IPS-20b (cell line): ENCODE data around the gene PHF21B.
"Not testable (repeated sequence)": the region's sequence is repeated elsewhere in the genome, so short reads cannot be mapped to it uniquely, and the experiment has no call there.

Experiments
- H3K27ac ChIP-seq: one replicate; pipeline ENCODE4 v1.5.1; 2013; ENCODE audit warnings: low read length
- H3K27me3 ChIP-seq: 2 replicates; pipeline ENCODE4 v1.6.1; 2013; ENCODE audit warnings: mild to moderate bottlenecking, low read length, inconsistent platforms; ENCODE audit not compliant: insufficient read depth
- H3K36me3 ChIP-seq: 2 replicates; pipeline ENCODE4 v1.6.1; 2013; ENCODE audit warnings: low read depth, mild to moderate bottlenecking, inconsistent platforms, low read length, moderate library complexity; ENCODE audit not compliant: insufficient read depth
- H3K4me1 ChIP-seq: 2 replicates; pipeline ENCODE4 v1.6.1; 2013; ENCODE audit warnings: mild to moderate bottlenecking, control low read depth, inconsistent platforms, low read length, moderate library complexity; ENCODE audit not compliant: insufficient read depth
- H3K4me3 ChIP-seq: 2 replicates; pipeline ENCODE4 v1.5.1; 2013; ENCODE audit warnings: mild to moderate bottlenecking, low read length, inconsistent platforms
- H3K9ac ChIP-seq: 2 replicates; pipeline ENCODE4 v1.6.1; 2013; ENCODE audit warnings: low read depth, mild to moderate bottlenecking, inconsistent platforms, low read length, moderate library complexity
- H3K9me3 ChIP-seq: 2 replicates; pipeline ENCODE4 v1.6.1; 2013; ENCODE audit warnings: mild to moderate bottlenecking, low read depth, low read length, inconsistent platforms; ENCODE audit not compliant: insufficient read depth

The PHF21B gene

DNA sequence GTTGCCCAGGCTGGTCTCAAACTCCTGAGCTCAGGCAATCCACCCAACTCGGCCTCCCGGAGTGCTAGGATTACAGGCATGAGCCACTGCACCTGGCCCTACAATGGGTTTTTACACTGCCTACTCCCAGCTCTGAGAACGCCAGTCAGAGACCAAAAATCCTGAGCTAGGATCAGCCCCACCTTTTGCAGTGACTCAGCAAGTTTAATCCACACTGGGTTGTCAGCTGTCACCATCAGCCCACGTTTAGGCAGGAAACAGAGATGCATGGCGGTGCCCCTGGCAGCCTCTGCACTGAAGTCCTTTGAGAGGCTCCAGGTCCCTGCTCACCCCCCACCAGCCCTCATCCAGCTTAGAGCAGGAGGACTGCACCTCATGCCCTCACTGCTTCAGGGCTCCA lies 139.8 kb downstream of the PHF21B start:
- no peak overlapping the region for H3K27ac ChIP-seq

DNA sequence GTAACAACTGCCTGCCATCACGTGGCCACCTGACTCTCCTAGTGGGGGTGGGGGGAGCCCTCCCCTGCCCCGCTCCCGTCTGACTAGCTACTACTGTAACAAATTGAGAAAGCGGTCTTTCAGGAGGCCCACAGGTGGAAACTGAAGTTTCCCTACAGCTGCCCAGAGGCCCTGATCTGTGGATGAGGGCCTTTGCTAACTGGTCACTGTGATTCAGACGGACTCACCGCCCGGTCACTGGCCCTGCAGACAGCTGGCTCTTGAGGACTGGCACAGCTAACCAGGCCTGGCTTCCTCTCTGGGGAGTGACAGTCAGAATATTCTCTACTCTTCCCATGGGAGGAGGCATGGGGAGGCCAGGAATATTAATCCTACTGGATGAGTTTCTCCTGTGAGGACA lies 140.6 kb downstream of the PHF21B start:
- peaks cover 8% of the 10 kb centered on the region for H3K9me3 ChIP-seq
- H3K36me3 ChIP-seq = no peaks in the 10 kb centered on the region
- no peak overlapping the region for H3K9ac ChIP-seq
- no peaks in the 10 kb centered on the region for H3K27me3 ChIP-seq
- H3K4me3 ChIP-seq = no peak overlapping the region
- H3K27ac ChIP-seq = no peak overlapping the region
- H3K4me1 ChIP-seq = peaks cover 4% of the 10 kb centered on the region; the same call in 1 of the 2 replicates

More for the DNA sequence above, 139.8 kb downstream of the PHF21B start:
- Histone ChIP-seq H3K4me1 (peaks cover 4% of the 10 kb centered on the region; the same call in 1 of the 2 replicates), H3K9ac (no peak overlapping the region), H3K36me3 (no peaks in the 10 kb centered on the region), H3K27me3 (no peaks in the 10 kb centered on the region), H3K4me3 (no peak overlapping the region), H3K9me3 (peaks cover 8% of the 10 kb centered on the region)

DNA sequence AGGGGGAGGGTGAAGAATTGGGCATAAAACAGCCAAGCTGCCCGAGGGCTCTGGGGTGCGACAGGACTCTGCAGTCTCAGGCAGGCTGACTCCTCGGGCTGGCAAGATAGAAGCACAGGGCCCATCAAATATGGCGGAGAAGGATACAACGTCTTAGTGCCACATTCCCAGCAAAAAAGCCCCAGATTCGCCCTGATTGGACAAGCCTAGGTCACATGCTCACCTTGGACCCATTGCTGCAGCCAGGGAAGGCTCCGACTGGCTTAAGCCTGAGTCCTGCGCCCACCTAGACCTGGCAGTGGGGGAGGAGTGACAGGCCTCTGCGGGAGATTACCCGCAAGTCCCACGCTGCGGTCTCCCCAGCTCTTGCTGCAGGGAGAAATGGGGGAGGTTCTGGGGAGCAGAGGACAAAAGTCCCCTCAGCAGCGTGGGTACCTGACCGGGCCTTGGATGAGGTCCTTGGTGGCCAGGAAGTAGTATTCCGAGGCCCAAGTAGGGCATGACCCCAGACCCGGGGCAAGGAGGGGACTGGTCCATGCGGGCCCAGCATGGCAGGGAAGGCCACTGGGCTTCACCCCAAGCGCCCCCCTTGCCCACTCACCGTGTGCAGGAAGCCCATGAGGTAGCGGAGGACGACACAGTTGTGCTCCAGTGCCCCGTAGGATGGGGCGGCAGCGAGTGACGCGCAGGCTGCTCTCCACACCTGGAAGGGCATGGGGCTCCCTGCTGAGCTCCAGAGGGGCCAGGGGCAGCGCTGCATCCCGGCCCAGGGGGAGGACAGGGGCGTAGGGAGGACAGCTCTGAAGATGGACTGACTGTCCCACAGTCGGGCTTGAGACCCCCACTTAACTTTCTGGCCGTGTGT lies 144.4 kb downstream of the PHF21B start:
- H3K4me1 ChIP-seq = peaks cover 4% of the 10 kb centered on the region; the same call in 1 of the 2 replicates
- peaks cover 6% of the 10 kb centered on the region; the same call in 1 of the 2 replicates for H3K36me3 ChIP-seq
- no peak overlapping the region for H3K27ac ChIP-seq
- H3K27me3 ChIP-seq = no peaks in the 10 kb centered on the region
- H3K9ac ChIP-seq = no peak overlapping the region
- no peaks in the 10 kb centered on the region for H3K9me3 ChIP-seq
- H3K4me3 ChIP-seq = no peak overlapping the region

DNA sequence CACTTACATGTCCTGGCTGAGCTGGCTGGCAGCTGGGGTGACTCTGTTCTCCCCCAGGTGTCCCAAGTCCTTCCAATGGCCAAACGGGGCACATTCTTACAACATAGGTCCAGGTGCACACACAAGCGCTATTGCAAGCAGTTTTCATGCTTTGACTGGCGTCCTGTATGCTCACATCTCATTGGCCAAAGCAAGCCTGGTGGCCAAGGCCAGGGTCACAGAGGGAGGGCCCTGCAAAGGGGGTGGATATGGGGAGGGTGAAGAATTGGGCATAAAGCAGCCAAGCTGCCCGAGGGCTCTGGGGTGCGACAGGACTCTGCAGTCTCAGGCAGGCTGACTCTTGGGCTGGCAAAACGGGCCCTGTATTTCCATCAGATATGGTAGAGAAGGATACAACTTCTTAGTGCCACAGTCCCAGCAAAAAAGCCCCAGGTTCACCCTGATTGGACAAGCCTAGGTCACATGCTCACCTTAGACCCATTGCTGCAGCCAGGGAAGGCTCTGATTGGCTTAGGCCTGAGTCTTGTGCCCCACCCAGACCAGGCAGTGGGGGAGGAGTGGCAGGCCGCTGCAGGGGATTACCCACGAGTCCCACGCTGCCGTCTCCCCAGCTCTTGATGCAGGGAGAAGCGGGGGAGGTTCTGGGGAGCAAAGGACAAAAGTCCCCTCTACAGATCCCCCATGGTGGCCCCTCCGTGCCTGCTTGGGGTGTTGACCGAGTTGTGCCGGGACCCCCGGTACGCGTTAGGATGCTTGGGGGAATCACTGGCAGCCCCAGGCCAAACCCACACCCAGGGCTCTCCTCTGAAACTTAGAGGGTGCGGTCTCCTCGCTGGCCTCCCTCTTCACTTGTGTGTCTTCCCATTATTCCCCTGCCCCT lies 146.6 kb downstream of the PHF21B start:
- Histone ChIP-seq H3K4me3 (no peak overlapping the region), H3K36me3 (peaks cover 6% of the 10 kb centered on the region; the same call in 1 of the 2 replicates), H3K9ac (no peak overlapping the region), H3K27ac (no peak overlapping the region), H3K27me3 (no peaks in the 10 kb centered on the region), H3K9me3 (no peaks in the 10 kb centered on the region), H3K4me1 (no peaks in the 10 kb centered on the region; the same call in 1 of the 2 replicates)

DNA sequence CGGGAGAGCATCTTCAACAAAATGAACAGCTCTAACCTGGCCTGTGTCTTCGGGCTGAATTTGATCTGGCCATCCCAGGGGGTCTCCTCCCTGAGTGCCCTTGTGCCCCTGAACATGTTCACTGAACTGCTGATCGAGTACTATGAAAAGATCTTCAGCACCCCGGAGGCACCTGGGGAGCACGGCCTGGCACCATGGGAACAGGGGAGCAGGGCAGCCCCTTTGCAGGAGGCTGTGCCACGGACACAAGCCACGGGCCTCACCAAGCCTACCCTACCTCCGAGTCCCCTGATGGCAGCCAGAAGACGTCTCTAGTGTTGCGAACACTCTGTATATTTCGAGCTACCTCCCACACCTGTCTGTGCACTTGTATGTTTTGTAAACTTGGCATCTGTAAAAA lies 147.5 kb downstream of the PHF21B start:
- Histone ChIP-seq H3K4me3 (no peak overlapping the region), H3K9me3 (no peaks in the 10 kb centered on the region), H3K9ac (no peak overlapping the region), H3K36me3 (peaks cover 6% of the 10 kb centered on the region; the same call in 1 of the 2 replicates), H3K27ac (no peak overlapping the region), H3K4me1 (no peaks in the 10 kb centered on the region; the same call in 1 of the 2 replicates), H3K27me3 (no peaks in the 10 kb centered on the region)

DNA sequence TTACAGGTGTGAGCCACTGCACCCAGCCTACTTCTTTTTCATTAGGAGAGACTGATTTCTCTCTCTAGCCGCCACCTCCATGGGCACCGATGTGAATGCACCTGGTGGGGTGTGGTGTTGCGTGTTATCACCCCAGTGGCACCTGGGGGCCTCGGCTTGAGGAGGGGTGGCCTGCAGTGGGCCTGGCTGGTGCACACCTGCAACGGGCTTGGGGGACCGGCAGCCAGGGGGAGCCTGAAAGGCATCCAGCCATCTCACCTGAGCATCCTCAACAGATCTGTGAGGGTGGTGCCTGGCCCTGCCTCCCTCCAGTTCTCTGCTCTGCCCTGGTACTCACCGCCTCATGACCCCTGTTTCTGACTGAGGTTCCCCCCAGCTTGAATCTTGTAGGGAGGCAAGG lies 148.6 kb downstream of the PHF21B start:
- H3K4me3 ChIP-seq = no peak overlapping the region
- H3K9ac ChIP-seq = no peak overlapping the region
- no peaks in the 10 kb centered on the region for H3K9me3 ChIP-seq
- H3K27me3 ChIP-seq = no peaks in the 10 kb centered on the region
- no peaks in the 10 kb centered on the region; the same call in 1 of the 2 replicates for H3K4me1 ChIP-seq
- H3K36me3 ChIP-seq = peaks cover 6% of the 10 kb centered on the region; the same call in 1 of the 2 replicates
- H3K27ac ChIP-seq = no peak overlapping the region

DNA sequence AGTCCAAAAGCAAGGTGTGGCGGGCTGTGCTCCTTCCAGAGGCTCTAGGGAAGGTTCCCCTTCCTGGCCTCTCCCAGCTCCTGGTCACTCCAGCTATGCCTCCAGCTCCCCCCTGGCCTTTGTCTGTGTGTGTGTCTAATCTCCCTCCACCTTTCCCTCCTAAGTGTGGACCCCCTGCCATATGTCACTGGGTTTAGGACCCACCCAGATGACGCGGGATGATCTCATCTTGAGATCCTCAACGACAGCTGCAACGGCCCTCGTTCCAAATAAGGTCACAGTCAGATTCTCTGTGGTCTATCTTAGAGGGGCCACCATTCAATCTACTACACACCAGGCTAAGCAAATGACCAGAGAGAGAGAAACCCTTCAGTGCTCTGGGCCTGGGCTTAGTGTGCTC lies 149.5 kb downstream of the PHF21B start:
- Histone ChIP-seq H3K36me3 (peaks cover 9% of the 10 kb centered on the region; the same call in 1 of the 2 replicates), H3K4me3 (no peak overlapping the region), H3K4me1 (no peaks in the 10 kb centered on the region; the same call in 1 of the 2 replicates), H3K9me3 (no peaks in the 10 kb centered on the region), H3K27me3 (no peaks in the 10 kb centered on the region), H3K9ac (no peak overlapping the region), H3K27ac (no peak overlapping the region)

DNA sequence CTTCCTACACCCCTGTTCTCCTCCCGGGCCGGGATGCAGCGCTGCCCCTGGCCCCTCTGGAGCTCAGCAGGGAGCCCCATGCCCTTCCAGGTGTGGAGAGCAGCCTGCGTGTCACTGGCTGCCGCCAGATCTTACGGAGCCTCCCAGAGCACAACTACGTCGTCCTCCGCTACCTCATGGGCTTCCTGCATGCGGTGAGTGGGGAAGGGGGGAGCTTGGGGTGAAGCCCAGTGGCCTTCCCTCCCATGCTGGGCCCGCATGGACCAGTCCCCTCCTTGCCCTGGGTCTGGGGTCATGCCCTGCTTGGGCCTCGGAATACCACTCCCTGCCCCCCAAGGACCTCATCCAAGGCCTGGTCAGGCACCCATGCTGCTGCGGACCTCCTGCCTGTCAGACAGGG lies 150.2 kb downstream of the PHF21B start:
- no peaks in the 10 kb centered on the region for H3K27me3 ChIP-seq
- peaks cover 9% of the 10 kb centered on the region; the same call in 1 of the 2 replicates for H3K36me3 ChIP-seq
- H3K4me3 ChIP-seq = no peak overlapping the region
- no peaks in the 10 kb centered on the region for H3K9me3 ChIP-seq
- no peaks in the 10 kb centered on the region; the same call in 1 of the 2 replicates for H3K4me1 ChIP-seq
- H3K27ac ChIP-seq = no peak overlapping the region
- no peak overlapping the region for H3K9ac ChIP-seq

DNA sequence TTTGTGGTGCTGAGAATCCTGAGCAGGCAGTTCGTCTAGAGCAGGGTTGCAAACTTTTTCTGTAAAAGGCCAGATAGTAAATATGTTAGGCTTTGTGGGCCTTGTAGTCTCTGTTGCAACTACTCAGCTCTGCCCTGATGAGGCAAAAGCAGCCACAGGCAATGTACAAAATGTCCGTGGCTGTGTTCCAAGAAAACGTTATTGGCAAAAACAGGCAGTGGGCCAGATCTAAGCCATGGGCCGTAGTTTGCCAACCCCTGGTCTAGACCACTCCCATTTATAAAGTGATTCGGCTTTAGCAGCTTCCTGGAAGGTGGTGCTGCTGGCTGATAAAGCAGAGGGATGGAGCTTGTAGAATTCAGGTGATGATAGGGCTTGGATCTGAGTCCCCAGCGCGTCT lies 151.0 kb downstream of the PHF21B start:
- not testable (repeated sequence) for H3K4me3 ChIP-seq, H3K9me3 ChIP-seq, H3K27me3 ChIP-seq

DNA sequence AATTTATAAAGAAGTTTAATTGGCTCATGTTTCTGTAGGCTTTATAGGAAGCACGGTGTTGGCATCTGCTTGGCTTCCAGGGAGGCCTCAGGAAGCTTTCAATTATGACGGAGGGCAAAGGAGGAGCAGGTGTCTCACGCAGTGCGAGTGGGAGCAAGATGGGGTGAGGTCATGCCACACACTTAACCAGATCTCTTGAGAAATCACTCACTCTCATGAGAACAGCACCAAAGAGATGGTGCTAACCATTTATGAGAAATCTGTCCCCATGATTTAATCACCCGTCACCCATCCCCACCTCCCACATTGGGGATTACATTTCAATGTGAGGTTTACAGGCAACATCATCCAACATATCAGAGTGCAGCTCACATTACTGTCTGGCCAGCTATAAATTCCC lies 153.9 kb downstream of the PHF21B start:
- H3K9ac ChIP-seq = no peak overlapping the region
- no peaks in the 10 kb centered on the region for H3K4me1 ChIP-seq
- H3K9me3 ChIP-seq = no peaks in the 10 kb centered on the region
- no peak overlapping the region for H3K4me3 ChIP-seq
- H3K27ac ChIP-seq = no peak overlapping the region
- H3K36me3 ChIP-seq = 0 out of 2 replicates have a peak, but pooled peaks cover 3% of the 10 kb centered on the region
- no peaks in the 10 kb centered on the region for H3K27me3 ChIP-seq

More for the DNA sequence above, 151.0 kb downstream of the PHF21B start:
- not testable (repeated sequence) for H3K27ac ChIP-seq, H3K4me1 ChIP-seq, H3K9ac ChIP-seq, H3K36me3 ChIP-seq

DNA sequence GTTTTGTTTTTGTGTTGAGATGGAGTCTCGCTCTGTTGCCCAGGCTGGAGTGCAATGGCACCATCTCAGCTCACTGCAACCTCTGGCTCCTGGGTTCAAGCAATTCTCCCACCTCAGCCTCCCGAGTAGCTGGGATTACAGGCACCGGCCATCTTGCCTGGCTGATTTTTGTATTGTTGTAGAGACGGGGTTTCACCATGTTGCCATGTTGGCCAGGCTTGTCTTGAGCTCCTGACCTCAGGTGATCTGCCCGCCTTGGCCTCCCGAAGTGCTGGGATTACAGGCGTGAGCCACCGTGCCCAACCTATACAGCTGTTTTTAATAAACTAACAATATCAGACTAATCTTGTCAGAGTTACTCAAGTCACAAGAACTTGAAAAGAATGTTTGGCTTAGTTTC lies 155.2 kb downstream of the PHF21B start:
- H3K9ac ChIP-seq, H3K27me3 ChIP-seq, H3K27ac ChIP-seq, H3K4me3 ChIP-seq, H3K36me3 ChIP-seq, H3K9me3 ChIP-seq, H3K4me1 ChIP-seq: not testable (repeated sequence)
